Measurements from ENCODE around the gene DSCAM. TPM values are rescaled to one million over a fixed set of nuclear protein-coding genes. Genes with fewer than 3 reads are reported as not detected.

The DSCAM gene
- total RNA-seq, 1 experiment from 2014 or later = not detected

GRCh38 chr21:40054403-40054802 lies 792.6 kb downstream of the DSCAM start:
- DNase-seq (ENCODE audit: low read depth, low spot score) = no peak
- RAD21 ChIA-PET (ENCODE audit: low non-redundant PET in 1 of 2, low total read pairs in 2 of 2, uncharacterized antibody in 2 of 2, unreplicated experiment in 2 of 2) = no interaction called here
- ATAC-seq = no peak

More at GRCh38 chr21:40054403-40054802, 792.6 kb downstream of the DSCAM start:
- H2AFZ ChIP-seq (ENCODE audit: low read depth, low read length, poor library complexity, severe bottlenecking) = no peak overlapping the region
- H3K79me2 ChIP-seq (ENCODE audit: insufficient read depth, low read length) = no peaks in the 10 kb centered on the region
- H4K20me1 ChIP-seq (ENCODE audit: insufficient read depth) = no peaks in the 10 kb centered on the region
- no peak overlapping the region for H3K27ac ChIP-seq (ENCODE audit: low read depth, low read length)
- TF ChIP-seq POLR2A (IDR thresholded peaks at IDR 0.05; ENCODE audit: borderline replicate concordance, extremely low read depth, insufficient read depth, insufficient read length) (no peak), ELF1 (IDR thresholded peaks at IDR 0.05; ENCODE audit: borderline replicate concordance, low read depth) (no peak), CBX3 (IDR thresholded peaks at IDR 0.05; ENCODE audit: low read depth) (no peak), POLR2AphosphoS5 (IDR thresholded peaks at IDR 0.05; ENCODE audit: low read depth, low read length) (no peak), ATF3 (IDR thresholded peaks at IDR 0.05) (no peak), SRF (IDR thresholded peaks at IDR 0.05; ENCODE audit: low read depth) (no peak), ZBTB33 (IDR thresholded peaks at IDR 0.05; ENCODE audit: extremely low read depth, insufficient replicate concordance, low read length) (no peak), EZH2phosphoT487 (IDR thresholded peaks at IDR 0.05; ENCODE audit: borderline replicate concordance) (no peak), TCF7L2 (IDR thresholded peaks at IDR 0.05; ENCODE audit: borderline replicate concordance, extremely low read depth, insufficient read depth, insufficient read length) (no peak), RAD21 (IDR thresholded peaks at IDR 0.05; ENCODE audit: low read depth) (no peak), YY1 (IDR thresholded peaks at IDR 0.05; ENCODE audit: extremely low read depth, insufficient replicate concordance, low read depth, low read length) (no peak), SP1 (IDR thresholded peaks at IDR 0.05; ENCODE audit: low read depth) (no peak), EGR1 (IDR thresholded peaks at IDR 0.05; ENCODE audit: low read depth) (no peak)
- H3K9ac ChIP-seq (ENCODE audit: low read length) = no peak overlapping the region
- H3K36me3 ChIP-seq (ENCODE audit: control insufficient read depth in 1 of 2, insufficient read depth in 2 of 2, low read length in 2 of 2) = no peaks in the 10 kb centered on the region
- peaks cover 0 to 17% of the 10 kb centered on the region in 2 experiments; a peak in 2 of 4 replicates for H3K9me3 ChIP-seq (ENCODE audit: control insufficient read depth in 1 of 2, insufficient read depth in 1 of 2, low read depth in 1 of 2, low read length in 2 of 2)
- H3K4me2 ChIP-seq (ENCODE audit: low read length) = no peak overlapping the region
- CTCF ChIA-PET = no interaction called here
- POLR2A ChIA-PET = no interaction called here
- intact Hi-C loops (cut with micrococcal nuclease) = no loop called here
- no peak overlapping the region for H3K4me3 ChIP-seq (replicated peaks in 1 of 2; ENCODE audit: low read depth in 1 of 2, low read length in 2 of 2)
- H3K4me1 ChIP-seq (ENCODE audit: control insufficient read depth in 1 of 2, insufficient read depth in 2 of 2, low read length in 2 of 2) = no peaks in the 10 kb centered on the region
- H3K9me2 ChIP-seq (ENCODE audit: insufficient read depth) = no peaks in the 10 kb centered on the region
- BruUV-seq (replicated peaks) = no TSS peak
- no peaks in the 10 kb centered on the region for H3K27me3 ChIP-seq (ENCODE audit: insufficient read depth, low read length)

Data from HCT116 (cell line).